ENCODE measurements around the gene STEAP3.

Gene STEAP3

DNA sequence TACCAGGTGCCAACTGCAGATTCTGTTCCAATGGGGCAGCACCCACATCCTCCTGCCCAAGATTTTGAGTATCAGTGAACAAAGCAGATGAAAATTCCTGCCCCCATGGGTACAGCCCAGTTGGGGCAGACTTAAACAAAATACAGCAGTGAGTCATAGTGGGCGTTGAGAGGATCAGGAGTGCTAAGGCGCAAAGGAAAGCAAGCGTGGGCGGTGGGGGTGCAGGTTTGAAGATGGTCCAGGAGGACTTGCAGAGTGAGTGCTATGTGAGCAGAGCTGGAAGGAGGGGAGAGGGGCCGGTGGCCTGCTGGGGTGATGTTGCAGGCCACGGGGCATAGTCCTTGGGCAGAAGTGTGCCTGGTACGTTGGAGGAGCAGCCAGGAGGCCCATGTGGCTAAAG, 24.7 kb downstream of the STEAP3 start:
- DNase-seq: no peak

DNA sequence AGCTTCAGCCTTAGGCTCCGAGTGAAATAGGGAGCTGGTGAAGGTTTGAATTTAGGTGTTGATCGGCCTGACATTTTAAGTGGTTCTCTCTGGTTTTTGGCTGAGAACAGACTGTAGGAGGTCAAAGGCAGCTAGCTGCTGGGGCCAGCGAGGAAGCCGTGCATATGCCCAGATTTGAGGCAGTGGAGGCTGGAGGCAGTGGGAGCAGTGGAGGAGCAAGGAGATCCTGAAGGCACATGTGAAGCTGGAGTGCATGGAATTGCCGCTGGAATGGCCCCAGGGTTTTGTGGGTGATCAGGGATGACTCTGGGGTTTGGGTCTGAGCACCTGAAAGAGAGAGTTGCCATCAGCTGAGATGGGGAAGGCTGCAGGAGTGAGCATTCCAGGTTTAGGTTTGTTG, 25.1 kb downstream of the STEAP3 start:
- no peak for DNase-seq

DNA sequence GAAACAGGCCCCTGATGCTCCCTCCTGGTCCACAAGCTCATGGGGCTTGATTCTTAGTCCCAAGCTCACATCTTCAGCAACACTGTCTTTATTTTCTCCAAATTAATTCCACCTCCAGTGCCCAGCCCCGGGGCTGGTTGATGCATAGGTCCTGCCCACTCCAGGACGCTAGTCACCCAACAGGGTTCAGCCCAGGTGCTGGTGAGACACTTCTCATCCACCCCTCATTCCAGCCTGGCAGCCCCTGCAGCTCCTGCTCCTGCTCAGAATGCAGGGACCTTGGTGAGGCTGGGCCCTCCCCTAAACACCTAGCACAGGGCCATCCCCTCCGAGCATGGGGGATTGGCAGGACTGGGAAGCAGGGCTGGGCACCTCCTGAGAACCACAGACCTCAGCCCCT, 25.7 kb downstream of the STEAP3 start:
- DNase-seq: no peak

DNA sequence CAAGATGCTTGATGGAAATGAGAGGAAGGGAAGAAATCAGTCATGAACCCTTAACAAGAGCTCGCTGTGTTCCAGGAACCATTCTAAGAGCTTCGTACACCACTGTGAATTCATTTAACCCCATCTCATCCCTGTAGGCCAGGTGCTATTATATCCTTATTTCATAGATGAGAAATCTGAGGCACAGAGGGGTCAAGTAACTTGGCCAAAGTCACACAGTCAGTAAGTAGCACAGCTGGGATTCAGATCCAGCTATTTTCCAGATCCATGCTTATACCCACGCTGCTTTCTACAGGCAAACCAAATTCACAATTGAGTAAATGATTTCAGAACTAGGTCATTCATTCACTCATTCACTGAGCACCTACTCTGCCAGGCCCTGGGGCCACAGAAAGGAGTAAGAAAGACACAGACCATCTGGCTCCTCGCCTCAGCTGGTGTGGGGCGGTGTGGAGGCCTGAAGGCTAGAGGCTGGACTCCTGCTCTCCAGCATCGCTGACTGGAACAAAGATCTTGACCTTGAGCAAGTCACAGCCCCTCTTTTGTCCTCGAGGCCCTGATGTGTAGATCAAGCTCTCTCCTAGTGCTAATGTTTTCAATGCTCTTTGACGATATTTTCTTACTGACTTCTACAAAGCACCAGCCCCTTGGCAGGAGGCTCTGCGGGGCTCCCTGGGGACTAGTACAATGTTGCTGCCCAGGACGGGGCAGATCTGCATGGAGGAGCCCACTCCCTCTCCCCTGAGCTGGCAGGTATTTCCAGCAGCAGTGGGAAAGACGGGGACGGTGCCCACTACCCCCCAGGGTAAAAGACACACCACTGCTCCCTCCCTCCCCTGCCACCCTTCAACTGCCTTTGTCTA, 26.5 kb downstream of the STEAP3 start:
- DNase-seq: no peak

DNA sequence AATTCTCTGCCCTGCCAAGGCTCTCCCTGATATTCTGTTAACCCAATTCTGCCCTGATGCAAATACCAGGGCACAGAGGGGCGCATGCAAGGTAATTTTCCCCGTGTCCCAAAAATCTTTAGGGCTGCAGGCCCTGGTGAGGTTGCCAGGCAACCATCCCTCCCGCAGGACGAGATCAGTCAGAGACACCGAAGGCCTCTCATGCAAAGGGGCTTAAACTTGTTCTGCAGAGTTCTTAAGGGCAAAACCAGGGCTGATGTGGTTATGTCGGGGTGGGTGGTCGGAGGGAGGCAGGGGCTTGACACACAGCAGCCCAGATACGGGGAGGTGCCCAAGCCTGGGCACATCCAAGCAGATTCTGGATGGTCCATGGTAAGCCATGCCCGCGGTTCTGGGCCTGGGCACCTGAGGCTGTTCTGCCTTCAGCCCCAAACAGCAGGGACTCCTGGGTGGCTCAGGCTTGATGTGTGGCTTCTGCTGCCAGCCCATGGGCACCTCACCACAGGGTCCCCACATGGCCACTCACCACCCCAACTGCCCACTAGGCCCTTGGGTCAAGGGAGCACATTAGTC, 27.2 kb downstream of the STEAP3 start:
- no peak for DNase-seq

DNA sequence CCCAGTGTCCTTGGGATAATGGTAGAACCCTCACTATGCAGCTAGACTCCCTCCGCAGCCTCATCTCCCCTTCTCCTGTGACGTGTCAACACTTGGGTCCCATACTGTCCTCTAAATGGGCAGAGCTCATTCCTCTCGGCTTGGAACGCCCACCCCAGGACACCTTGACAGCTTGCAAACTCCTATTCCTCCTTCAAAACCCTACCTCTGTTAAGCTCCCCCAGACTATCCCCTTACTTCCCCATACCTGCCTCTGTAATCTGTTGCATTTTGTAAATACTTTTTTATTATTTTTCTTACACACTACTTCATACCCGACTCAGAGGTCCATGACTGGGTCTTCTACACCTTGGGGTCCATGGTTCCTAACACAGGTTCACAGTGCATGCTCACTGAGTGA, 28.0 kb downstream of the STEAP3 start:
- DNase-seq: no peak

DNA sequence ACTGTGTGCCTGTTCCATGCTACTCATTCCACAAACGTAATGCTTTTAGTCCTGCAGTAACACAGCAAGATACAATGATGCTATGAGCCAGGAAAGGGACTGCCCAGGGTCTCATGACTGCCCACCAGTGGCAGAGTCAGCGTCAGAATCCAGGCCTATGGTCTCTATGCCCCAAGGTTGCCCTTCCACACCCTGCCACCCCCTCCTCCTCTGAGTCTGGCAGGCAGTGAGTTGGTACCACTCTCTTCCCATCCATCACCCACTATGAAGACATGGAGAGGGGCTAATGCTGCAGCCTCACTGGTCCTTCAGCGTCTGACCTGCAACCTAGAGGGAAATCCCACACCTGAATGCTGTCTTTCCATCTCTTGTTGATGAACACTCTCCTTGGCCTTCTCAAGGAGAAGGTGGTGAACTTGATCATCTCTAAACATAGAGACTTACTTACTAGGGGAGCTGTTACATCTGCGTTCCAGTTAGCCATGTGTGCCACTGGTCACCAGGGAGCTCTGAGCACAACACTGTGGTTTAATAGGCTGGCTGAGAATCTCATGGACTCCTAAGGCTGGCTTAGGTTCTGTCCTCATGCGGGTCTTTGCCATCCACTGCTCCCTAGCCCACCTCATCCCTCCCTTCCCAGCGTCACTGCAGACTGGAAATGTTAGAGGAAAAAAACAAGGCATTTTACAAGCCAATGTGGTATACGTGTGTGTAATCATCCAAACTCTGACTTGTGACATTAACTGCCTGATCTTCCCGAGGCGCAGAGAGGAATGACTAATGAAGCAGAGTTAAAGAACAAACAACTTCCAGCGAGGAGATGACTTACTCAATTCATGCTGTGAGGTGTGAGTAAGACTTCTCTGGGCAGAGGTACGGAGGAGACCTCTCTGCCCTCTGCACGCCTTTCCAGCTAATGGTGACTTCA, 28.8 kb downstream of the STEAP3 start:
- no peak for DNase-seq

DNA sequence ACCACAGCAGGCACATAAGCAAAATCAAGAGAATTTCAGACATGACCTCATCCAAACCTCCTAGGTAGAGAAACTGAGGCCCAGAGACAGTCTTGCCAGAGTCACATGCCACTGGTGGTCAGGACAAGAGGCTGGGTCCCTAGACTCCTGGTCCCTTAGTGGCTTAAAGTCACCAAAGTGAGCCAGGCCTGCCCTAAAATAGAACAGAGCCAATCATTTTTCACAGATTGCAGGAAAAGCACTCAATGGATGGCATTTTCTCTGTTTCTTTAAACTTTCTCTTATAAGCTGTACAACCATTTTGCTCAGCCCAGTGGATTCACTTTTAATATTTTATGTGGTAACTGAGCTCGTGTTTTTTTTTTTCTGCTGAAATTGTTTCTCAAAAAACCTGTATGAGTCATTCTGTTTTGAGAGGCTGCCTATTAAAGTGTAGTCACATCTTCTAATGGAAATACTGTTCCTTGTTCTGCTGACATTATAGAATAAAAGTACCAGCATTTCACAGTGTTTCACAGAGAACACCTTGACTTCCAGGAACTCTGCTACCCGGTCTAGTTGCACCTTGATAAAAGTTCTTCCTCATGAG, 29.6 kb downstream of the STEAP3 start:
- DNase-seq: no peak

DNA sequence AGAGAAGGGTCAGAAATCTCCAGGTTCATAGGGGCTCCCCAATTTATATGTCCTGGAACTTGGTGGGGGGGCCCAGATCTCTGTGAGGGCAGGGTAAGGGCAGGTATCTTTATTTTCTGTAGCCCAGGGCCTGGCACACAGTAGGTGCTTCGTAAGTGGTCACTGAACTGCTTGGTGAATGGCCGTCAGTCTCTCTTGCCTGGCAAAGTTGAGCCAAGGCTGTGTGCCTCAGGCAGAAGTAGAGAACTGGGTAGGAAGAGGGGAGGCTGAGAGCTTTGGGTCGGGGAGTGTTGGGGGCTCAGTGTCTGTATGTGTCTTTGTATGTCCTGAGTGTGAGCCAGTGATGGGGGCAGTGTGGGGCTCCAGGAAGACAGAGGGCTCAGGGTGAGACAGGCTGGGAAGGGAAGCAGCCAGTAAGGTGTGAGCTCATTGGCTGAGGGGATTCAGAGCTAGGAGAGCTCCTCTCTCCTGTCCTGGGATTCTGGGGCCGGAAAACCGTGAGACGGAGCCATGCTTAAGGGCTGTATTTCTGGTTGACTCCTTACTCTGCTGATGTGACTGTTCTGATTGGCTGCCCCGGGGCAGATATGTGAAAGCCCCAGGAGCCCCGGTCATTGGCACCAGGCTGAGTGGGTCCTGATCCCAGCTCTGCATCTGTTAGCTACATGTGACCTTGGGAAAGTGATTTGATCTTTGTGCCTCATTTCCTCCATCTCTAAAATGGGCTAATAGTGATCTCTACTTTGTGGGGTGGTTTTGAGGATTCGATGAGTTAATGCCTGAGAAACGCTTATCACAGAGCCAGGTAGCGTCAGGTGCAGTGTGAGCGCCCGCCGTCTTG, 30.3 kb downstream of the STEAP3 start:
- no peak for DNase-seq

DNA sequence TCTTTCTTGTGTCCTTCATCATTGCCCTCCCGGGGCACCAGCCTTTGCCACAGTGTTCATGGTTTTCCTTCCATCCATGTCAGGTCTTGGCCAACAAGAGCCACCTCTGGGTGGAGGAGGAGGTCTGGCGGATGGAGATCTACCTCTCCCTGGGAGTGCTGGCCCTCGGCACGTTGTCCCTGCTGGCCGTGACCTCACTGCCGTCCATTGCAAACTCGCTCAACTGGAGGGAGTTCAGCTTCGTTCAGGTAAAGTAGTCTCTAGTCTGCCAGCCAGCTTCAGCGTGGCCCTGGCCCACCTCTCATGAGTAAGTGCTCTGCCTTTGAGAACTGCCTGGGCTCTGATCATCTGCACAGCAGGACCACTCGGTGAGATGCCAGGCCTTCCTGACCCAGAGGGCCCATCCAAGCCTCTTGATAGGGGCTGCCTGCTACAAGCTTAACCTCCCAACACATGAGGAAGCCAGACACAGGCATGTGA, 31.0 kb downstream of the STEAP3 start:
- DNase-seq: no peak

DNA sequence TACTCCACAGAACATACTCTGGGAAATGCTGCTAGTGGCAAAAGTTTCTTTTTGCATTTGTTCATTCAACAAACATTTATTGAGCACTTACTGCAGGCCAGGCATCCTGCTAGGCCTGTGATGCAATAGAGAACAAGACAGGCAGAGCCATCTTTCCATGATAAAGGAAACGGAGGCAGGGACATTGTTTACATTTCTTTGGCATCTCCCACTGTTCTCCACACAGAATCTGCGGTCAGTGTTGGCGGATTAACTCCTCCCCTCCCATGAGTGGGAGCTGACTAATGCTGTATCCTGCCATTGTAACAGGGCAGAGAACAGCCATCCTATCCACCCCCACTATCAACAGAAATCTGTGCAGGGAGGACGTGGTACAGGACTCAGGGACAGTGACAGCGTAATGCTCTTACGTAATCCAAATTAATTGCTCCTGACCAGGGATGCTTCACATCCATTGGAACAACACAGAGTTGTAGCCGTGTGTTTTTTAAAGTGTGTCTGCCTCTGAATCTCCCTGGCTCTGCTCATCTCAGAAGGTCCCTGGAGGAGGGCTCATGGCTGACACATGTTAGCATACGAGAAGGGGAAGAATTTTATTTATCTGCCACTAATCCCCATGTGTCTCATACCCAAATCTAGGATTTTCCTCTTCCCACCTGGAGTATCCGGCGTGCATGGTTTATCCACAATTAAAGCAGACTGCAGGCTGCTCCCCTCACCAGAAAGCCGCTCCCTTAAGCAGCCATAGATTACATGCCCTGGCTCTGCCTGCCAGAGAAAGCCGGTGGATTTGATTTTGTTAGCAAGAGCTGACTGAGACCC, 32.3 kb downstream of the STEAP3 start:
- peak in 1 of 2 experiments; percentile 9 for DNase-seq

DNA sequence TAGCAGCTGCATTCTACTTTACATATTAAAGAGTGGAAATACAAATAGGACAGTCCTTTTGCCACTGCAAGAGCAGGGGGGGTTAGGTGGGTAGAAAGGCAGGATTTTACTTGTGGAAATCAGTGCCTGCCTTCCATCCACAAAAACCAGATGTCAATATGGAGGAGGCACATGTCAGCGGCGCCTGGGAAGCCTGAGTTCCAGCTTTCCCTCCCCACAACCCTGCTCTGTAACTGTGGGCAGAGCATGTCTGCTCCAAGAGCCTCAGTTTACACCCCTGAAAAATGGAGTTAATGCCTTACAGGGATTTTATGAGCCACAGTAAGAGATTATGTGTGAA, 32.9 kb downstream of the STEAP3 start:
- no peak for DNase-seq

DNA sequence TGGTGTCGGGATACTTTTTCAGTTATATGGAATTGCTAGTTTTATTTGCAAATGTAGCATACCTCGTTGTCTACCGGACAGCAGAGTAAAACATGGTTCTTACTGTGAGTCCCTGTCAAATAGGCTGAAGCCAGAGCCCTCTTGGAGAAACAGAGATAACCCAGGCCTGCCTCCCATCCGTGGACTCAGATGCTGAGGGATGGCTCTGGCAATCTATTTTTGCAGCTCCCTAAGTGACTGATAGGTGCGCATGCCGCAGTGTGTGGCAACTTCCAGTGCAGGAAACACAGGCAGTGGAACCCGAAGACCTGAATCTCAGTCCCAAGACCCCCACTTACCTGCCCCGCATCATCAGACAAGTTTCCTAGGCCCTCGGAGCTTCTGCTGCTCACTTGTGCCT, 33.6 kb downstream of the STEAP3 start:
- no peak for DNase-seq

DNA sequence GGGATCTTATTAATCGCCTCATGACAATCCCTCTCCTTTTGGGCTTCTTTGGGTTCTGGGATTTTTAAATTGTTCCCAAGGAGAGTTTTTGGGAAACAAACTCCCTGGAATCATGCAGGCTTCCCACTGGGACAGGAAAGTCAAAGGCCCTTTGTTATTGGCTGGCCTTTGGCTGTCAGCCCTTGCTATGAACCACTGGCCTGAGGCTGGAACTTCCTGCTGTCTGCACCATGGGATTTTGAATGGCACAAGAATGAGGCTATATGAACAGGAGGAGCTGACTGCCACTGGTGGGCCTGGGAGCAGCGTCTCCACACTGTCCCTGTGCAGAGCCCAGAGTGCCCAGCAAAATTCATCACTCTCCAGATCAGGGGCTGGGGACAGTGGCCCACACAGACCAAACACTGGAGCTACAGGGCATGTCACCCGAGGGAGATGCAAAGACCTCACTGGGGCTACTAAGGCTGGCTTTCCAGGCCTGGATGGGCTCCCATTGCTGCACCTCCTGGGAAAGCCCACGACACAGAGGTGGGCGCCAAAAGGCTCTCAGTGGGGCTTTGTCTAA, 35.7 kb downstream of the STEAP3 start:
- no peak for DNase-seq

DNA sequence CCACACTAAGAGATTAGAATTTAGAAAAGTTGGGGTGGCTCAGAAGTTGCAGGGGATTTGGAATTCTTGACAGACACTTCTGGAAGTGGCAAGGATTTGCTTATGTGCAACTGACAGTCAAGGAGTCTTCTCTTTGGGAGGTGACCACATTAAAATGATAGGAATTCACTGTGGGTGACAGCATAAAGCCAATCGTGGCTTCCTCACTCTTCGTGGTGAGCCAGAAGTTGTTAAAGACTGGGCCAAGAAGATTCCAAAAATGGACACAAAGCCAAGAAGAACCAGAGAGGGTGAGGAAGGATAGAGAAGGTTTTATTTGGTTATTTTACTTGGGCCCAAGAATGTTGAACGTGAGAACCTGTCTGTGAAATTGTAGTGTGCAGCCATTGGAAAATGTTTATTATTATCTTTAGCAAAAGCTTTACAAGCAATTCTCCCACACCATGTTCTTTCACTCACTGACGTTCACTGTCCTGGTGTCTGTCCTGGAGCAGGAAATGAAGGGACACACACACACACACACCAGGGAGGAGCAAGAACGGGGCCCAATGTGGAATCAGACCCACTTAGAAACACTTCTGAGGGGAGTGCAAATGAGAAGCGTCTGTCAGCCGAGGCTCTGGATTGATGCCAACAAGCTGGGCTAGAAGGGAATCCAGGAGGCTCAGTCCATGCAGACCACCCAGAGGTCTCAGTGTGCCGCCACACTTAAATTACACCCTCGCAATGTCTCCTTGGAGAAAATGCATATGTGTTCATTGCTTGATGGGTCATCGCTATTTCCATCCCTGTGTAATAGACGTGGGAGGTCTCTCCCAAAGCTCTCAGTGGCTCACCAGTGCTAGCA, 37.2 kb downstream of the STEAP3 start:
- no peak for DNase-seq

DNA sequence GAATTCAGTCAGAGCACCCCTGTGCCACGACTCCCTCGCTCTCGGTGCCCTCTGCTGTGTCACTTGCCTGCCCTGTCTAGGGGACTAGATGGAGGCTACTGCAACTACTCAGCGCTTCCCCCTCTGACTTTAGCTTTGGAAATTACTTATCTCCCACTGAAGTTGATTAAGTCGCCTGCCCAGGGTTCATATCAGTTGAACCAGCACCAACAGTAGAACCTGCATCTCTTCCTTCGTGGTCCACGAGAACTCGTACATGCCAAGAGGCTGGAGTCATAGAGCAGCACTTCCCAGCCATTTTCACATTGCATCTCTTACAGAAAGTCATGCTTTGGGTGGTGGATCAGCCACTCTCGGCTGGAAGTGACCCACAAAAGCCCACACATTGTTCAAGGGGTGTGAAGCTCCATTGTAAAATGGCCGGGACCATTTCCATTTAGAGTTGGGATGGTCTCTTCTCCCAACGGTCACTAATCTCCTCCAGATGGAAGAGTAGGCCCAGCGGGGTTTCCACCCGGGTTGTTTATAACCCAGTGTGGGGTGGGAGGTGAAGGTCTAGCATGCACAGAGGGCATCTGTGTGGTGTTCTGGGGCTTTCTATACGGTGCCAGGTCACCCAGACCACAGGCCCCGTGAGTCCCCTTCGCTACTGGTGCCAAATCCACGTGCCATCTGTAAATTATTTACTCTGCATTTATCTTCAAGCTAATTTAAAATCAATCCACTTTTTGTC, 38.0 kb downstream of the STEAP3 start:
- DNase-seq: no peak

DNA sequence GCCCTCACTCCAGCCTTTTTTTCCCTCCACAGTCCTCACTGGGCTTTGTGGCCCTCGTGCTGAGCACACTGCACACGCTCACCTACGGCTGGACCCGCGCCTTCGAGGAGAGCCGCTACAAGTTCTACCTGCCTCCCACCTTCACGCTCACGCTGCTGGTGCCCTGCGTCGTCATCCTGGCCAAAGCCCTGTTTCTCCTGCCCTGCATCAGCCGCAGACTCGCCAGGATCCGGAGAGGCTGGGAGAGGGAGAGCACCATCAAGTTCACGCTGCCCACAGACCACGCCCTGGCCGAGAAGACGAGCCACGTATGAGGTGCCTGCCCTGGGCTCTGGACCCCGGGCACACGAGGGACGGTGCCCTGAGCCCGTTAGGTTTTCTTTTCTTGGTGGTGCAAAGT, 39.4 kb downstream of the STEAP3 start:
- no peak for DNase-seq

DNA sequence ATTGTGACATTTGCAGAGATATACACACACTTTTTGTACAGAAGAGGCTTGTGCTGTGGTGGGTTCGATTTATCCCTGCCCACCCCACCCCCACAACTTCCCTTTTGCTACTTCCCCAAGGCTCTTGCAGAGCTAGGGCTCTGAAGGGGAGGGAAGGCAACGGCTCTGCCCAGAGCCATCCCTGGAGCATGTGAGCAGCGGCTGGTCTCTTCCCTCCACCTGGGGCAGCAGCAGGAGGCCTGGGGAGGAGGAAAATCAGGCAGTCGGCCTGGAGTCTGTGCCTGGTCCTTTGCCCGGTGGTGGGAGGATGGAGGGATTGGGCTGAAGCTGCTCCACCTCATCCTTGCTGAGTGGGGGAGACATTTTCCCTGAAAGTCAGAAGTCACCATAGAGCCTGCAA, 40.0 kb downstream of the STEAP3 start:
- DNase-seq: no peak
